HepG2 (cell line): ENCODE results near the gene SGCE. TPM values are rescaled to one million over a fixed set of nuclear protein-coding genes. Genes with fewer than 3 reads are reported as not detected.

Source experiments
- ATAC-seq: fragments of 200-7000 bp; cut with Tn5 transposase; 3 replicates; pipeline ENCODE4 v1.9.1; 2020; ENCODE audit warnings: mild to moderate bottlenecking, moderate library complexity
- BruUV-seq: library from RNA; stranded (reverse); fragments of 400-500 nt; replicated peaks from 2 replicates; lab custom pipeline; 2021; lab: Mats Ljungman, UMichigan
- CTCF ChIA-PET: fragments of 300-600 bp; formaldehyde crosslinking; extraction: SDS; loops from one replicate; lab custom pipeline; 2021; ENCODE audit warnings: low total read pairs, inconsistent platforms, low intra/inter-chr PET ratio; lab: Yijun Ruan, JAX
- POLR2A ChIA-PET: fragments of 350-600 bp; sonication (Branson Sonifier 250); formaldehyde crosslinking; loops from one replicate; lab custom pipeline; 2020; ENCODE audit warnings: antibody characterized with exemption, inconsistent platforms; lab: Yijun Ruan, JAX
- DNase-seq: peaks from one replicate; pipeline ENCODE4 v3.0.0-alpha.2; 2015; ENCODE audit warnings: low spot score
- FAIRE-seq: peaks from 3 replicates; lab custom pipeline; 2011; peaks lifted over from hg19 to GRCh38; lab: Jason Lieb, UNC
- H2AFZ ChIP-seq: one replicate; pipeline ENCODE4 v1.6.1; 2011; ENCODE audit warnings: low read length, inconsistent platforms
- H3K27ac ChIP-seq: fragments of 300-600 bp; 3 replicates; pipeline ENCODE4 v1.8.0; 2011; ENCODE audit warnings: mixed run types, mild to moderate bottlenecking, mixed read lengths, low read length, inconsistent platforms; ENCODE audit not compliant: insufficient read depth; ENCODE audit errors: extremely low read length
- H3K27me3 ChIP-seq, 2 experiments: fragments of 200-600 bp in 1 of 2; 2 replicates in 1 of 2; 3 replicates in 1 of 2; pipeline versions ENCODE4 v1.6.0 to v1.8.0; 2011; ENCODE audit warnings: low read length in 2 of 2, mild to moderate bottlenecking in 2 of 2, moderate library complexity in 2 of 2, inconsistent platforms in 1 of 2; ENCODE audit not compliant: insufficient read depth in 2 of 2, control insufficient read depth in 1 of 2
- H3K36me3 ChIP-seq, 2 experiments: fragments of 200-600 bp in 1 of 2; replicated peaks in 1 of 2; 2 replicates in 1 of 2; 3 replicates in 1 of 2; pipeline versions ENCODE4 v1.5.1 to v1.8.0; 2011; ENCODE audit warnings: low read length in 2 of 2, inconsistent platforms in 1 of 2; ENCODE audit not compliant: insufficient read depth in 2 of 2, control insufficient read depth in 1 of 2
- H3K4me1 ChIP-seq: 2 replicates; pipeline ENCODE4 v1.5.1; 2012; ENCODE audit warnings: low read length, inconsistent platforms; ENCODE audit not compliant: insufficient read depth
- H3K4me2 ChIP-seq: 2 replicates; pipeline ENCODE4 v1.6.0; 2011; ENCODE audit warnings: low read depth, low read length, inconsistent platforms
- H3K4me3 ChIP-seq, 3 experiments: fragments of 200-600 bp in 1 of 3; sonication (generic), shearing (Covaris generic) in 1 of 3; replicated peaks in 1 of 3; 2 replicates each; pipeline ENCODE4 v1.5.1; 2011 to 2016; ENCODE audit warnings: low read length in 3 of 3, inconsistent platforms in 2 of 3, low read depth in 2 of 3, mild to moderate bottlenecking in 2 of 3, control low read depth in 1 of 3, mixed read lengths in 1 of 3; ENCODE audit not compliant: insufficient read depth in 1 of 3
- H3K79me2 ChIP-seq: one replicate; pipeline ENCODE4 v1.6.1; 2011; ENCODE audit warnings: low read length, inconsistent platforms; ENCODE audit not compliant: insufficient read depth
- H3K9ac ChIP-seq: 2 replicates; pipeline ENCODE4 v1.6.0; 2011; ENCODE audit warnings: mild to moderate bottlenecking, low read depth, low read length, inconsistent platforms; ENCODE audit not compliant: insufficient read depth
- H3K9me3 ChIP-seq: 2 replicates; pipeline ENCODE4 v1.5.1; 2012; ENCODE audit warnings: mild to moderate bottlenecking, low read length
- H4K20me1 ChIP-seq: 2 replicates; pipeline ENCODE4 v1.6.0; 2011; ENCODE audit warnings: inconsistent platforms, mild to moderate bottlenecking, low read length, moderate library complexity; ENCODE audit not compliant: insufficient read depth
- ASH2L ChIP-seq: fragments of 300-600, 200-600 bp; sonication (generic); IDR thresholded peaks from 2 replicates; pipeline ENCODE4 v1.7.0; 2017; ENCODE audit warnings: low read depth, mild to moderate bottlenecking, moderate library complexity, mixed read lengths, low read length; ENCODE audit not compliant: insufficient read length
- FOXC1 ChIP-seq: sonication (generic); formaldehyde crosslinking; IDR thresholded peaks from 2 replicates; pipeline ENCODE4 v1.8.0; 2022; ENCODE audit warnings: mild to moderate bottlenecking, missing genetic modification reagents, borderline replicate concordance
- FOXP4 ChIP-seq: sonication (generic); formaldehyde crosslinking; IDR thresholded peaks from 2 replicates; pipeline ENCODE4 v1.4.0; 2020; ENCODE audit warnings: missing genetic modification reagents
- KMT2A ChIP-seq: sonication (generic); formaldehyde crosslinking; IDR thresholded peaks from 2 replicates; pipeline ENCODE4 v1.4.0; 2020; ENCODE audit warnings: missing genetic modification reagents
- NFATC3 ChIP-seq: sonication (generic); formaldehyde crosslinking; IDR thresholded peaks from 2 replicates; pipeline ENCODE4 v1.5.1; 2020; ENCODE audit warnings: mild to moderate bottlenecking, missing genetic modification reagents
- PATZ1 ChIP-seq: sonication (generic); formaldehyde crosslinking; IDR thresholded peaks from 2 replicates; pipeline ENCODE4 v1.4.0; 2020; ENCODE audit warnings: missing genetic modification reagents
- SNAI1 ChIP-seq: sonication (generic); formaldehyde crosslinking; IDR thresholded peaks from 2 replicates; pipeline ENCODE4 v1.5.0; 2020; ENCODE audit warnings: mild to moderate bottlenecking, missing genetic modification reagents, borderline replicate concordance
- SOX6 ChIP-seq, 2 experiments: fragments of 450-650 bp in 1 of 2; sonication (generic) in 1 of 2; formaldehyde crosslinking in 1 of 2; IDR thresholded peaks; 2 replicates each; pipeline versions ENCODE4 v1.4.0 to v1.6.1; 2017 to 2020; ENCODE audit warnings: antibody characterized with exemption in 1 of 2, mild to moderate bottlenecking in 1 of 2, missing genetic modification reagents in 1 of 2
- ZBTB25 ChIP-seq: IDR thresholded peaks from 2 replicates; pipeline ENCODE4 v1.6.1; 2018; ENCODE audit warnings: missing genetic modification reagents
- ZBTB37 ChIP-seq: sonication (generic); formaldehyde crosslinking; IDR thresholded peaks from 2 replicates; pipeline ENCODE4 v1.4.0; 2020; ENCODE audit warnings: mild to moderate bottlenecking, missing genetic modification reagents
- ZNF557 ChIP-seq: sonication (generic); formaldehyde crosslinking; IDR thresholded peaks from 2 replicates; pipeline ENCODE4 v1.4.0; 2020; ENCODE audit warnings: missing genetic modification reagents
- ZNF558 ChIP-seq: sonication (generic); formaldehyde crosslinking; IDR thresholded peaks from 2 replicates; pipeline ENCODE4 v1.9.0; 2022; ENCODE audit warnings: mild to moderate bottlenecking, missing genetic modification reagents, borderline replicate concordance
- ZNF746 ChIP-seq: sonication (generic); formaldehyde crosslinking; IDR thresholded peaks from 2 replicates; pipeline ENCODE4 v1.8.0; 2022; ENCODE audit warnings: mild to moderate bottlenecking, missing genetic modification reagents
- ZNF768 ChIP-seq: sonication (generic); formaldehyde crosslinking; IDR thresholded peaks from 2 replicates; pipeline ENCODE4 v1.4.0; 2020; ENCODE audit warnings: missing genetic modification reagents
- WGBS: methylation state at CpG from one replicate; pipeline ENCODE4 v1.1.6; 2017; ENCODE audit warnings: low lambda C conversion rate; 5-methylcytosine and 5-hydroxymethylcytosine counted together
- in situ Hi-C: cut with HindIII; loops from 2 replicates; pipeline ENCODE4 v1.10.0; 2017; ENCODE audit warnings: low pct_unique_long_range_greater_than_20kb; ENCODE audit not compliant: extremely low pct_ligation_motif_present
- intact Hi-C: fragments of 100-400 bp; cut with micrococcal nuclease; formaldehyde crosslinking; loops from one replicate; pipeline ENCODE4 v1.10.0; 2022; ENCODE audit not compliant: unreplicated experiment
- polyA plus RNA-seq, 8 experiments: library from polyadenylated mRNA; depleted of rRNA in 3 of 8; stranded (reverse) in 7 of 8; unstranded in 1 of 8; fragments of >200 nt; fragmentation: Illumina TruSeq in 4 of 8; extraction: Trizol in 4 of 8; gene quantifications; 2 replicates each; pipeline versions ENCODE4 v1.2.1 to v1.2.3, GENCODE V29; 2011 to 2016; ENCODE audit warnings: low read depth in 4 of 8, missing spikeins in 1 of 8, mixed read lengths in 1 of 8; ENCODE audit not compliant: insufficient read depth in 1 of 8
- total RNA-seq, 5 experiments: library from RNA; depleted of rRNA; stranded (reverse); fragments of >200 nt; fragmentation: Illumina TruSeq; extraction: Trizol; gene quantifications; 2 replicates each; pipeline ENCODE4 v1.2.3, GENCODE V29; 2016; ENCODE audit warnings: low read depth in 1 of 5

The SGCE gene
- total and polyA plus RNA-seq, 2 of the 13 experiments (the other 11 are each of a cell fraction or from before 2014, with no cell fraction given), result 52.3 to 71.1 TPM

GRCh38 chr7:94656658-94656924 is 658 bp upstream of the SGCE start (continued):
- TF ChIP-seq ZBTB37 (peak; percentile 24; the same call in 1 of the 2 replicates), FOXC1 (0 out of 2 replicates have a peak, but pooled peaks have one; percentile 15), SNAI1 (CRISPR knock-in tag) (0 out of 2 replicates have a peak, but pooled peaks have one; percentile 39), NFATC3 (CRISPR knock-in tag) (0 out of 2 replicates have a peak, but pooled peaks have one; percentile 5), ZNF558 (peak; percentile 24; the same call in 1 of the 2 replicates), ZNF557 (CRISPR knock-in tag) (no peak), SOX6 (IDR thresholded peaks at IDR 0.05) (no peak), SOX6 (CRISPR knock-in tag; IDR thresholded peaks at IDR 0.05) (0 out of 2 replicates have a peak, but pooled peaks have one; percentile 44)

- peaks cover 38% of the 10 kb centered on the region for H3K4me1 ChIP-seq
- DNase-seq (no peak), ATAC-seq (no peak), FAIRE-seq (no peak)
- H4K20me1 ChIP-seq, result peaks cover 16% of the 10 kb centered on the region
- 45% methylated on average over 38 of the region's 38 CpGs for WGBS
- H2AFZ ChIP-seq, result no peak overlapping the region
- H3K27me3 ChIP-seq, result no peaks in the 10 kb centered on the region
- in situ Hi-C loops, result no loop called here
- peak overlapping the region; percentile 65 for H3K4me2 ChIP-seq
- ChIA-PET POLR2A (interaction anchor here (0.7 to 4.4 kb wide), 17 partner anchors 8 to 253 kb away, joined by 3 to 37 read pairs (median 7); partner anchors contain the start of gene CASD1), CTCF (interaction anchor here (1.3 kb wide), 1 partner anchor 206 kb away, joined by 5 read pairs; no protein-coding TSS in a partner anchor)
- peaks cover 87% of the 10 kb centered on the region for H3K79me2 ChIP-seq
- peak overlapping the region; percentile 85 for H3K9ac ChIP-seq
- peak overlapping the region; percentile 78 for H3K27ac ChIP-seq
- TSS peak; percentile 49 for BruUV-seq
- H3K9me3 ChIP-seq, result no peaks in the 10 kb centered on the region
- intact Hi-C loops, result loop anchor here (1.0 to 5.0 kb wide), 4 partner anchors 34 to 547 kb away; partner anchors contain the start of gene PPP1R9A
- H3K4me3 ChIP-seq, result peak overlapping the region; percentile 57 to 85 (median 77)
- no peaks in the 10 kb centered on the region for H3K36me3 ChIP-seq
- TF ChIP-seq FOXP4 (CRISPR knock-in tag) (0 out of 2 replicates have a peak, but pooled peaks have one; percentile 3), ZBTB25 (0 out of 2 replicates have a peak, but pooled peaks have one; percentile 5), ZNF768 (no peak), KMT2A (CRISPR knock-in tag) (peak; percentile 43), ZNF746 (CRISPR knock-in tag) (0 out of 2 replicates have a peak, but pooled peaks have one; percentile 9), ASH2L (peak; percentile 40), PATZ1 (CRISPR knock-in tag) (0 out of 2 replicates have a peak, but pooled peaks have one; percentile 40)
Observed at GRCh38 chr7:94655126-94655847, 646 bp downstream of the SGCE start.
